Spinal cord (tissue), 10 donors: Measurements from ENCODE around the gene SORBS1. TPM values are rescaled to one million over a fixed set of nuclear protein-coding genes. Genes with fewer than 3 reads are reported as not detected.

Experiments
- DNase-seq, 6 donors: peaks; one replicate each; pipeline versions ENCODE4 v3.0.0 to v3.0.0-alpha.2; 2013 to 2015; ENCODE audit warnings: low spot score in 6 of 6, low read depth in 4 of 6
- H3K27ac ChIP-seq: one replicate; pipeline ENCODE4 v1.5.1; 2013; ENCODE audit warnings: low read depth, low read length, control low read depth
- H3K27me3 ChIP-seq: one replicate; pipeline ENCODE4 v1.6.1; 2013; ENCODE audit warnings: low read length; ENCODE audit not compliant: control insufficient read depth, insufficient read depth
- H3K36me3 ChIP-seq: one replicate; pipeline ENCODE4 v1.6.1; 2013; ENCODE audit warnings: low read length; ENCODE audit not compliant: control insufficient read depth, insufficient read depth
- H3K4me1 ChIP-seq: one replicate; pipeline ENCODE4 v1.6.1; 2013; ENCODE audit warnings: low read length; ENCODE audit not compliant: control insufficient read depth, insufficient read depth
- H3K4me3 ChIP-seq: one replicate; pipeline ENCODE4 v1.5.1; 2013; ENCODE audit warnings: low read depth, low read length, control low read depth
- H3K9me3 ChIP-seq: one replicate; pipeline ENCODE4 v1.6.1; 2013; ENCODE audit warnings: low read length; ENCODE audit not compliant: control insufficient read depth, insufficient read depth
- WGBS: methylation state at CpG from one replicate; pipeline ENCODE4 v1.1.5; 2013; ENCODE audit warnings: missing lambda C conversion rate; ENCODE audit not compliant: insufficient coverage; 5-methylcytosine and 5-hydroxymethylcytosine counted together
- polyA plus RNA-seq, 2 donors: library from polyadenylated mRNA; unstranded; fragments of 120-200 nt; gene quantifications; one replicate each; pipeline ENCODE4 v1.2.1, GENCODE V29; 2013; ENCODE audit not compliant: insufficient read length in 2 of 2
- total RNA-seq, 2 donors: library from RNA; depleted of rRNA in 1 of 2; stranded (reverse); fragments of 120-200 nt in 1 of 2; fragments of >200 nt in 1 of 2; gene quantifications; one replicate each; pipeline versions ENCODE4 v1.2.3 to v1.2.4, GENCODE V29; 2013 to 2014
- donor health status: healthy.

The SORBS1 gene
- total and polyA plus RNA-seq, 4 donors: 95.1 to 129 (median 100.0) TPM

DNA sequence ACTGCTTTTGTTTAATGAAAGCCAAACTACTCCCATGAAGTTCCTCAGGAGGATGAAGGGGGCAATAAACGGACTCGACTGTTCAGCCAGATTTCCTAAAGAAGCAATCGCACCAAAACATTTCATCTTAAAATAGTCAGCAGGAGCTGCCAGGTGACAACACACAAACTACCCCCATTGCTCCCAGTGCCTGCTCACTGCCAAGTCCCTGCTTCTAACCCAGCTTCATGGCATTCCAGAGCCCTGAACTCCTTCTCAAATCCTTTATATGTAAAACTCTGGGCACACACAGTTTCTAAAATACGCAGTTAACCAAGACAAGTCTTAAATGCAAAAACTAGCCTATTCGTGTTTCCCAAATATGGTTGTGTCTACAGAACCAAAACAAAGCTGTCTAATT lies 110.0 kb downstream of the SORBS1 start:
- no peak overlapping the region for H3K4me3 ChIP-seq
- 51% methylated on average over 5 of the region's 5 CpGs for WGBS
- H3K27me3 ChIP-seq: no peaks in the 10 kb centered on the region
- H3K9me3 ChIP-seq: no peaks in the 10 kb centered on the region
- H3K27ac ChIP-seq: peak overlapping the region; percentile 83
- H3K36me3 ChIP-seq: no peaks in the 10 kb centered on the region
- H3K4me1 ChIP-seq: peaks cover 20% of the 10 kb centered on the region
- no peak for DNase-seq

DNA sequence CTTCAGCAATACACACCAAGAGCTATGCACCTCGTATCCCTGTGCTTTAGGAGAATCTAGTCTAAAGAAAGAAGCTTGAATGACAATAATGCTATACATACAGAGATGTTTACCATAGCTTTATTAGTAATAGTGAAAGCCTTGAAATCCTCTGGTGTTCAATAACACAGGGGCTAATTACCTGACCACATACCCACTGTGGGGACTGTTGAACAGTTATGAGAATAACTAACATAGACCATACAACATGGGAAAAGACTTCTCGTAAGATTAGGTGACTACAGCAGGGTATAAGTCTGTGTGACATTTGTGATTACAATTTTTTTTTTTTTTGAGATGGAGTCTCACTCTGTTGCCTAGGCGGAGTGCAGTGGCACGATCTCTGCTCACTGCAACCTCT lies 111.0 kb downstream of the SORBS1 start:
- no peaks in the 10 kb centered on the region for H3K9me3 ChIP-seq
- H3K27ac ChIP-seq: no peak overlapping the region
- peaks cover 24% of the 10 kb centered on the region for H3K4me1 ChIP-seq
- no peaks in the 10 kb centered on the region for H3K36me3 ChIP-seq
- no peak for DNase-seq
- no CpG with 5 or more reads among the region's 4 CpGs for WGBS
- no peaks in the 10 kb centered on the region for H3K27me3 ChIP-seq
- H3K4me3 ChIP-seq: no peak overlapping the region

DNA sequence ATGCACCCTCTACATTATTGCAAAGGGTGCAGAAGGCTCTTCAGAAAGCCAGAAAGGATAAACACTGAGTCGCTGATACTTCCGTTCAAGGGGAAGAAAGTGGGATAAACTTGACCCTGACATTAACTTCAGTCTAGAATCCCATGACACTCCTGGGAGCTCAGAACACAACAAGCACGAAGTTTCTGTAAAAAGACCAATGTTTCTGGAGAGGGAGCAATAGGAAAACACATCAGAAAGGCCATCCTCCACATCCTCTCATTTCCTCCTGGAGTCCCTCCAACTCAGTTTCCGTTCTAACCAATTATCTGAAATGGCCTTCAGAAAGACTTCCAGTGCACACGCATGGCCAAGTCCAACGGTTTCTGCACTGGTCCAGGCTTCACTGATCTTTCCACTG lies 113.5 kb downstream of the SORBS1 start:
- Histone ChIP-seq H3K27me3 (no peaks in the 10 kb centered on the region), H3K27ac (peak overlapping the region; percentile 26), H3K9me3 (no peaks in the 10 kb centered on the region), H3K4me1 (peaks cover 29% of the 10 kb centered on the region), H3K4me3 (no peak overlapping the region), H3K36me3 (no peaks in the 10 kb centered on the region)
- 34% methylated on average over 6 of the region's 6 CpGs for WGBS
- DNase-seq: peak in 2 of 6 donors; percentile 43 to 71

DNA sequence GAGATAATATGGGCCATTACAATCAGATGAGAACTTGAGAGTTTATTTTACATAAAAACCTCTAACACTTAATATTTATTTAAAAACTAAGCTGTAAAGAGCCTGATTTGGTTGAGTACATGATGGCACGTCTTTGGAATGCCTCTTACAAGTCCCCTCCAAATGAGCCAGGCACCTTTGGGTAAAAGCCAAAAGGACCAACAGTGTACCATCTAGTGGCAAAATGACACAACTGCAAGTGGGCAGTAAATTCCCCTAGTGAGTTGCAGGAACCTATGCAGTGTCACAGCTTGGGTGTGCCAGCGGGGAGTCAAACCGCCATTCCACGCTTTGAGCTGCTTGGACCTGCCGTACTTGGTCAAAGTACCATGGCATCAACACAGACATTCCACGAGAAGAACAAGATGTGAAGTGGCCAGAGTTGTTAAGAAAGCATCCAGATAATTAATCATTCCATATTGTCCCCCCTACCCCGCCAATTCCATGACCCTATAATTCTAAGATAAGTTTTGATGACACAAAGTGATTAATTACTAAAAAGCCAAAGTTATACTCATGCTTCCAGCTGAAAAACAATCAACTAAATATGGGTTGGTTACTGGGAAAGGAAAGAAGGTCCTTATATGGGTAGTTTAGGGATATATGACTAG lies 115.2 kb downstream of the SORBS1 start:
- H3K4me1 ChIP-seq: peaks cover 26% of the 10 kb centered on the region
- H3K27me3 ChIP-seq: no peaks in the 10 kb centered on the region
- H3K36me3 ChIP-seq: no peaks in the 10 kb centered on the region
- H3K27ac ChIP-seq: no peak overlapping the region
- H3K4me3 ChIP-seq: no peak overlapping the region
- peak in 2 of 6 donors; percentile 52 to 78 for DNase-seq
- no peaks in the 10 kb centered on the region for H3K9me3 ChIP-seq
- 65% methylated on average over 5 of the region's 7 CpGs for WGBS

DNA sequence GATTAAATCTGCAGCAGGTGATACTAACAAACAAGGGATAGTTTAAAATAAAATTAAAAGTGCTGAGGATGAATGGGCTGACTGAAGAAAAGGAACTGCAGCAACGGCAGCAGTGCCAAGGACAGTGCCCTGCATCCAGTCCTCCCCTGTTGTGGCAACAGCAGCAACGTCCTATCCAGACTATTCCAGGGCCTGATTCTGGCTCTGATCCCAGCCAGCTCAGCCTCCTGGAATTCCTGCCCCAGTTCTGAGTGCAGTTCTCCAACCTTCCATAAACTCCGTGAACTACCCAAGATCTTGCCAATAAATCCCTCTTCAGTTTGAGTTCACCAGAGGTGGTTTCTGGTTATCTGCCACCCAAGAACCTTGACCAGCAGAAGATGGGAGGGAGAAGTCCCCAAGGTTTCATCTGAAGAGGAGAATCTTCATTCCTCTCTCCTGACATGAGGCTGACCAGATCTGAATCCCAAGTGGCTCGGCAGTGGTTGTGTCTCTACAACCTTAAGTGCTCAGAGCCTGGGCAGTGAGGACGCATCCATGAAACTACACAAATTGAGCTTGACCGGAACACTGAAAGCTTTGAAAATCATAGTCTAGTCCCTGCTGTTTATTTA lies 115.8 kb downstream of the SORBS1 start:
- no peak overlapping the region for H3K27ac ChIP-seq

DNA sequence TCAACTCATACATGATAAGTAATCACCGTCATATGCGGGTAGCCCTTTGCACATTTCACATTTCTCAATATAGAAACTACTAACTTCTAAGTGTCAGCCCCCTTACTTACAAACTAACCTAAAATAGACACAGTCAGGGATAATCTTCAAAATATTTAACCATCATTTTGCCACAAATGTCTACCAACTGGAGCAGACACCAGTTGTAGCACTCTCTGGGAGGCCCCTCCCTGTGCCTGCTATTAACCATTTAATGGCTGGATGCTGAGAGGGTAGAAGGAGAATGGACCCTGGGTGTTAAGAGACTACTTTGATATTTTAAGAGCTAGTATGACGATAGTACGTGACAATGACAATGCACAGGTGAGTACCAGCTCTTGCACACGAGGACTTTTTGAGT lies 116.4 kb downstream of the SORBS1 start:
- Histone ChIP-seq H3K27me3 (no peaks in the 10 kb centered on the region), H3K36me3 (no peaks in the 10 kb centered on the region), H3K9me3 (no peaks in the 10 kb centered on the region), H3K27ac (no peak overlapping the region), H3K4me3 (no peak overlapping the region), H3K4me1 (peaks cover 22% of the 10 kb centered on the region)
- WGBS: 80% methylated on average over 5 of the region's 5 CpGs
- DNase-seq: no peak

More for the DNA sequence above, 115.8 kb downstream of the SORBS1 start:
- Histone ChIP-seq H3K4me1 (peaks cover 23% of the 10 kb centered on the region), H3K36me3 (no peaks in the 10 kb centered on the region), H3K9me3 (no peaks in the 10 kb centered on the region), H3K27me3 (no peaks in the 10 kb centered on the region), H3K4me3 (no peak overlapping the region)
- DNase-seq: peak in 1 of 6 donors; percentile 54
- WGBS: 56% methylated on average over 3 of the region's 6 CpGs

DNA sequence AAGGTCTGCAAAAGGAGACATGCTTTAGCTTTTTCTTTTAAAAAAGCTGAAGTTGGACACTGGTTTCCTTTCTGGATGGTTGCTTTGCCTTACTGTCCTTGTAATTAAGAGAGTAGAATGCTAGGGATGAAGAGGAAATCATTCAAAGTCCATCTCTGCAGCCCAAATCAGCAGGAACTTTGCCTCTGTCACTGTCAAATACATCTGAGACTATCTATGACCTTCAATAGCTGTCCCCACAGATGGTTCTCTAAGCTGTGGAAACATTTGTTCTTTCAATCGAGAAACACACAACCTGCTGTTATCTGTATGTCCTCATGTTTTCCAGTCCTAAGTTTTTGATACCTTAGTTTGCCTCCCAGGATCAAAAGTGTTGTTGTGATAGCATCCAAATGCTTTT lies 117.5 kb downstream of the SORBS1 start:
- Histone ChIP-seq H3K4me1 (peaks cover 22% of the 10 kb centered on the region), H3K36me3 (no peaks in the 10 kb centered on the region), H3K27me3 (no peaks in the 10 kb centered on the region), H3K27ac (no peak overlapping the region), H3K4me3 (no peak overlapping the region), H3K9me3 (no peaks in the 10 kb centered on the region)
- no peak for DNase-seq
- WGBS: no CpG with 5 or more reads among the region's 1 CpG

DNA sequence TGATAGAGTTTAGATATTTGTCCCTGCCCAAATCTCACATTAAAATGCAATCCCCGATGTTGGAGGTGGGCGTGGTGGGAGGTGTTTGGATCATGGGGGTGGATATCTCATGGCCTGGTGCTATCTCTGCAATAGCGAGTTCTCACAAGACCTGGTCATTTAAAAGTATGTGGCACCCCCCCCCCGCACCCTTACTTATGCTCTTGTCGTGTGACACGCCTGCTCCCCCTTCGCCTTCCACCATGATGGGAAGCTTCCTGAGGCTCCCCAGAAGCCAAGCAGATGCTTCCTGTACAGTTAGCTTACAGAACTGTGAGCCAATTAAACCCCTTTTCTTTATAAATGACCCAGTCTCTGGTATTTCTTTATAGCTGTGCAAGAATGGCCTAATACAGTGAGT lies 118.8 kb downstream of the SORBS1 start:
- Histone ChIP-seq H3K36me3 (peaks cover 8% of the 10 kb centered on the region), H3K27me3 (no peaks in the 10 kb centered on the region), H3K27ac (no peak overlapping the region), H3K4me1 (peaks cover 16% of the 10 kb centered on the region), H3K9me3 (no peaks in the 10 kb centered on the region), H3K4me3 (no peak overlapping the region)
- WGBS: 100% methylated on average over 2 of the region's 7 CpGs
- no peak for DNase-seq

DNA sequence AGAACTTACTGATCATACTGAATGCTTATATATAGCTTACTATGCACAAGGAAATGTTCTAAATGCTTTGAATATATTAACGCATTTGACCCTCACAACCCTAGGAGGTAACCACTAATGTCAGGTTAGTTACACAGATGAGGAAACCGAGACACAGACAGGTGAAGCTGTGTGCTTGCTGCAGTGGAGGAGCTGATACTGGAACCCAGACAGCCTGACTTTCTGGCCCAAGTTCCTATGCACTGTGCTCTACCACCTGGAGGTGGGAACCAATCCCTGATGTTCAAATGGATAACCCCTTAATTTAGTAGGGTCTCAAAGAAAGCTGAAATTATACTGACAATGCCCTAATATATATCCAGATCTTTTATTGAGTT lies 119.6 kb downstream of the SORBS1 start:
- Histone ChIP-seq H3K4me1 (peaks cover 9% of the 10 kb centered on the region), H3K4me3 (no peak overlapping the region), H3K9me3 (no peaks in the 10 kb centered on the region), H3K27ac (no peak overlapping the region), H3K27me3 (no peaks in the 10 kb centered on the region), H3K36me3 (peaks cover 8% of the 10 kb centered on the region)
- whole genome bisulfite sequencing: no CpG with 5 or more reads among the region's 2 CpGs
- DNase-seq: no peak
